Measurements from ENCODE around the gene CLEC2B.

Gene CLEC2B

GRCh38 chr12:9810671-9811070 lies 58.5 kb downstream of the CLEC2B start:
- ATAC-seq (ENCODE audit: insufficient read depth, low read depth) (peak; percentile 44; the same call in 2 of the 3 replicates), DNase-seq (peak; percentile 33)
- Histone ChIP-seq H3K27ac (ENCODE audit: low read length) (no peak overlapping the region), H3K4me3 (ENCODE audit: low read depth in 1 of 2, low read length in 2 of 2) (no peak overlapping the region), H3K36me3 (ENCODE audit: insufficient read depth, low read length) (no peaks in the 10 kb centered on the region), H2AFZ (ENCODE audit: low read depth, low read length) (no peak overlapping the region), H4K20me1 (ENCODE audit: insufficient read depth, low read length) (no peaks in the 10 kb centered on the region), H3K9me3 (ENCODE audit: insufficient read depth, low read length, severe bottlenecking) (no peaks in the 10 kb centered on the region), H3K27me3 (ENCODE audit: insufficient read depth, low read length, poor library complexity) (peaks cover 20% of the 10 kb centered on the region), H3K4me2 (ENCODE audit: insufficient read depth, low read length) (no peak overlapping the region), H3K9ac (ENCODE audit: low read depth, low read length) (no peak overlapping the region), H3K79me2 (ENCODE audit: insufficient read depth, low read length) (no peaks in the 10 kb centered on the region), H3K4me1 (ENCODE audit: insufficient read depth, low read length) (peaks cover 23% of the 10 kb centered on the region)
- TF ChIP-seq EZH2 (IDR thresholded peaks at IDR 0.05; ENCODE audit: borderline replicate concordance, low read depth, low read length, severe bottlenecking) (no peak), CTCF (IDR thresholded peaks at IDR 0.05; ENCODE audit: borderline replicate concordance, extremely low read depth, low read length, poor library complexity, severe bottlenecking) (no peak)

GRCh38 chr12:9809866-9810265 lies 59.3 kb downstream of the CLEC2B start:
- no peak overlapping the region for H3K4me3 ChIP-seq (ENCODE audit: low read depth in 1 of 2, low read length in 2 of 2)
- H3K27me3 ChIP-seq (ENCODE audit: insufficient read depth, low read length, poor library complexity): peaks cover 24% of the 10 kb centered on the region
- TF ChIP-seq CTCF (IDR thresholded peaks at IDR 0.05; ENCODE audit: borderline replicate concordance, extremely low read depth, low read length, poor library complexity, severe bottlenecking): no peak
- TF ChIP-seq EZH2 (IDR thresholded peaks at IDR 0.05; ENCODE audit: borderline replicate concordance, low read depth, low read length, severe bottlenecking): no peak
- no peaks in the 10 kb centered on the region for H4K20me1 ChIP-seq (ENCODE audit: insufficient read depth, low read length)
- no peak overlapping the region for H3K9ac ChIP-seq (ENCODE audit: low read depth, low read length)
- no peak for ATAC-seq (ENCODE audit: insufficient read depth, low read depth)
- H3K9me3 ChIP-seq (ENCODE audit: insufficient read depth, low read length, severe bottlenecking): no peaks in the 10 kb centered on the region
- H3K4me2 ChIP-seq (ENCODE audit: insufficient read depth, low read length): no peak overlapping the region
- no peaks in the 10 kb centered on the region for H3K36me3 ChIP-seq (ENCODE audit: insufficient read depth, low read length)
- H3K4me1 ChIP-seq (ENCODE audit: insufficient read depth, low read length): peaks cover 23% of the 10 kb centered on the region
- H3K79me2 ChIP-seq (ENCODE audit: insufficient read depth, low read length): no peaks in the 10 kb centered on the region
- DNase-seq: no peak
- no peak overlapping the region for H2AFZ ChIP-seq (ENCODE audit: low read depth, low read length)
- no peak overlapping the region for H3K27ac ChIP-seq (ENCODE audit: low read length)

- H3K4me1 ChIP-seq (ENCODE audit: insufficient read depth, low read length): peaks cover 21% of the 10 kb centered on the region
- no peak for TF ChIP-seq CTCF (IDR thresholded peaks at IDR 0.05; ENCODE audit: borderline replicate concordance, extremely low read depth, low read length, poor library complexity, severe bottlenecking)
- TF ChIP-seq EZH2 (IDR thresholded peaks at IDR 0.05; ENCODE audit: borderline replicate concordance, low read depth, low read length, severe bottlenecking): no peak
- H3K27me3 ChIP-seq (ENCODE audit: insufficient read depth, low read length, poor library complexity): peaks cover 24% of the 10 kb centered on the region
- H4K20me1 ChIP-seq (ENCODE audit: insufficient read depth, low read length): no peaks in the 10 kb centered on the region
- no peaks in the 10 kb centered on the region for H3K79me2 ChIP-seq (ENCODE audit: insufficient read depth, low read length)
- H3K9ac ChIP-seq (ENCODE audit: low read depth, low read length): no peak overlapping the region
- H3K4me3 ChIP-seq (ENCODE audit: low read depth in 1 of 2, low read length in 2 of 2): no peak overlapping the region
- H3K9me3 ChIP-seq (ENCODE audit: insufficient read depth, low read length, severe bottlenecking): no peaks in the 10 kb centered on the region
- ATAC-seq (ENCODE audit: insufficient read depth, low read depth): no peak
- DNase-seq: no peak
- H3K4me2 ChIP-seq (ENCODE audit: insufficient read depth, low read length): no peak overlapping the region
- H3K27ac ChIP-seq (ENCODE audit: low read length): no peak overlapping the region
- no peak overlapping the region for H2AFZ ChIP-seq (ENCODE audit: low read depth, low read length)
- H3K36me3 ChIP-seq (ENCODE audit: insufficient read depth, low read length): no peaks in the 10 kb centered on the region
Observed at GRCh38 chr12:9809338-9809737, 59.8 kb downstream of the CLEC2B start.

- peaks cover 25% of the 10 kb centered on the region for H3K27me3 ChIP-seq (ENCODE audit: insufficient read depth, low read length, poor library complexity)
- no peaks in the 10 kb centered on the region for H4K20me1 ChIP-seq (ENCODE audit: insufficient read depth, low read length)
Observed at GRCh38 chr12:9808504-9808903, 60.6 kb downstream of the CLEC2B start.

More at GRCh38 chr12:9808504-9808903, 60.6 kb downstream of the CLEC2B start:
- Histone ChIP-seq H3K27ac (ENCODE audit: low read length) (no peak overlapping the region), H3K9ac (ENCODE audit: low read depth, low read length) (no peak overlapping the region), H2AFZ (ENCODE audit: low read depth, low read length) (no peak overlapping the region), H3K4me1 (ENCODE audit: insufficient read depth, low read length) (peaks cover 12% of the 10 kb centered on the region), H3K4me2 (ENCODE audit: insufficient read depth, low read length) (no peak overlapping the region), H3K36me3 (ENCODE audit: insufficient read depth, low read length) (no peaks in the 10 kb centered on the region), H3K79me2 (ENCODE audit: insufficient read depth, low read length) (no peaks in the 10 kb centered on the region), H3K4me3 (ENCODE audit: low read depth in 1 of 2, low read length in 2 of 2) (no peak overlapping the region), H3K9me3 (ENCODE audit: insufficient read depth, low read length, severe bottlenecking) (no peaks in the 10 kb centered on the region)
- no peak for TF ChIP-seq CTCF (IDR thresholded peaks at IDR 0.05; ENCODE audit: borderline replicate concordance, extremely low read depth, low read length, poor library complexity, severe bottlenecking)
- no peak for TF ChIP-seq EZH2 (IDR thresholded peaks at IDR 0.05; ENCODE audit: borderline replicate concordance, low read depth, low read length, severe bottlenecking)
- no peak for ATAC-seq (ENCODE audit: insufficient read depth, low read depth)
- no peak for DNase-seq
